Measurements from ENCODE around the gene UPP2.

The UPP2 gene

GRCh38 chr2:158142568-158143332 lies 41.1 kb downstream of the UPP2 start:
- TF ChIP-seq ZNF274 (IDR thresholded peaks at IDR 0.05; ENCODE audit: low read depth, low read length), result no peak

GRCh38 chr2:158143703-158144360 lies 42.2 kb downstream of the UPP2 start:
- H3K4me3 ChIP-seq (ENCODE audit: low read length), result no peak overlapping the region
- TF ChIP-seq ZNF274 (IDR thresholded peaks at IDR 0.05; ENCODE audit: low read depth, low read length), result no peak

More at GRCh38 chr2:158142568-158143332, 41.1 kb downstream of the UPP2 start:
- H3K4me3 ChIP-seq (ENCODE audit: low read length), result no peak overlapping the region

- TF ChIP-seq ZNF274 (IDR thresholded peaks at IDR 0.05; ENCODE audit: low read depth, low read length), result no peak
- H3K4me3 ChIP-seq (ENCODE audit: low read length), result no peak overlapping the region
These were observed 43.4 kb downstream of the UPP2 start for GRCh38 chr2:158144914-158145625.

GRCh38 chr2:158153270-158154015 lies 51.8 kb downstream of the UPP2 start:
- no peak for TF ChIP-seq ZNF274 (IDR thresholded peaks at IDR 0.05; ENCODE audit: low read depth, low read length)
- H3K4me3 ChIP-seq (ENCODE audit: low read length), result no peak overlapping the region

- no peak overlapping the region for H3K4me3 ChIP-seq (ENCODE audit: low read length)
- TF ChIP-seq ZNF274 (IDR thresholded peaks at IDR 0.05; ENCODE audit: low read depth, low read length), result no peak
These were observed 52.9 kb downstream of the UPP2 start for GRCh38 chr2:158154596-158154995.

GRCh38 chr2:158172719-158173118 lies 71.0 kb downstream of the UPP2 start:
- TF ChIP-seq ZNF274 (IDR thresholded peaks at IDR 0.05; ENCODE audit: low read depth, low read length), result no peak
- H3K4me3 ChIP-seq (ENCODE audit: low read length), result no peak overlapping the region

- TF ChIP-seq ZNF274 (IDR thresholded peaks at IDR 0.05; ENCODE audit: low read depth, low read length), result no peak
- H3K4me3 ChIP-seq (ENCODE audit: low read length), result no peak overlapping the region
These were observed 72.8 kb downstream of the UPP2 start for GRCh38 chr2:158174495-158174894.

GRCh38 chr2:158174956-158175355 lies 73.3 kb downstream of the UPP2 start:
- TF ChIP-seq ZNF274 (IDR thresholded peaks at IDR 0.05; ENCODE audit: low read depth, low read length), result no peak
- no peak overlapping the region for H3K4me3 ChIP-seq (ENCODE audit: low read length)

GRCh38 chr2:158178646-158179045 lies 77.0 kb downstream of the UPP2 start:
- H3K4me3 ChIP-seq (ENCODE audit: low read length), result no peak overlapping the region
- no peak for TF ChIP-seq ZNF274 (IDR thresholded peaks at IDR 0.05; ENCODE audit: low read depth, low read length)

- no peak overlapping the region for H3K4me3 ChIP-seq (ENCODE audit: low read length)
- TF ChIP-seq ZNF274 (IDR thresholded peaks at IDR 0.05; ENCODE audit: low read depth, low read length), result no peak
These were observed 78.0 kb downstream of the UPP2 start for GRCh38 chr2:158179660-158180059.

GRCh38 chr2:158181171-158181570 lies 79.5 kb downstream of the UPP2 start:
- no peak overlapping the region for H3K4me3 ChIP-seq (ENCODE audit: low read length)
- TF ChIP-seq ZNF274 (IDR thresholded peaks at IDR 0.05; ENCODE audit: low read depth, low read length), result no peak

GRCh38 chr2:158182676-158183295 lies 81.1 kb downstream of the UPP2 start:
- H3K4me3 ChIP-seq (ENCODE audit: low read length), result no peak overlapping the region
- no peak for TF ChIP-seq ZNF274 (IDR thresholded peaks at IDR 0.05; ENCODE audit: low read depth, low read length)

- TF ChIP-seq ZNF274 (IDR thresholded peaks at IDR 0.05; ENCODE audit: low read depth, low read length), result no peak
- no peak overlapping the region for H3K4me3 ChIP-seq (ENCODE audit: low read length)
These were observed 82.3 kb downstream of the UPP2 start for GRCh38 chr2:158184001-158184400.
